ENCODE measurements around the gene NXPH1. TPM values are rescaled to one million over a fixed set of nuclear protein-coding genes. Genes with fewer than 3 reads are reported as not detected.

NXPH1 gene
- total and polyA plus RNA-seq, 4 experiments from 2014 or later, result not detected

DNA sequence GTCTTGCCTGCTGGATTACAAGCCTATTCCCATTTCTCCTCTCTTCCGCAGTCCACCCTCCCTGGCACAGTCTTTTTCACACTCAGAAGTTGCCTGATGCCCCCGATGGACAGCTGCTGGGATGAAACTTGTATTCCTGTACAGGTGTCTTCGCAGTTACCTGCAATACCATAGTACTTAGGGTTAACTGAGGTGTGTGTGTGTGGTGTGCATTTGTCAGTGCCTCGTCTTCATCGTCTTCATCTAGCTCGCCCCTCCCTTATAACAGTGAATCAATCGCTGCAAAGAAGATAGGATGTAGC is 11.0 kb downstream of the NXPH1 start:
- no peak overlapping the region for H3K27ac Mint-ChIP-seq
- DNase-seq, result no peak
- ChIA-PET POLR2A (ENCODE audit: partially characterized antibody) (no interaction called here), CTCF (ENCODE audit: partially characterized antibody) (no interaction called here)
- H3K9me3 Mint-ChIP-seq, result peaks cover 2 to 31% (median 21%) of the 10 kb centered on the region in 8 donors
- Histone ChIP-seq H3K27ac (ENCODE audit: low read depth, low read length) (no peak overlapping the region), H3K4me3 (ENCODE audit: low read length in 2 of 2) (no peak overlapping the region), H3K4me1 (ENCODE audit: insufficient read depth, low read length) (no peaks in the 10 kb centered on the region), H3K9me3 (ENCODE audit: control insufficient read depth in 1 of 2, low read length in 2 of 2) (no peaks in the 10 kb centered on the region), H3K27me3 (ENCODE audit: insufficient read depth, low read length) (peaks cover 27% of the 10 kb centered on the region), H3K36me3 (ENCODE audit: insufficient read depth, low read length) (no peaks in the 10 kb centered on the region)
- H3K4me3 Mint-ChIP-seq, result no peak overlapping the region
- H3K27me3 Mint-ChIP-seq, result peaks cover 53 to 54% of the 10 kb centered on the region in 2 donors
- peaks cover 4 to 14% (median 8%) of the 10 kb centered on the region in 4 donors for H3K4me1 Mint-ChIP-seq
- intact Hi-C loops (cut with micrococcal nuclease), result no loop called here
- H3K36me3 Mint-ChIP-seq, result peaks cover 3 to 8% of the 10 kb centered on the region in 2 donors

DNA sequence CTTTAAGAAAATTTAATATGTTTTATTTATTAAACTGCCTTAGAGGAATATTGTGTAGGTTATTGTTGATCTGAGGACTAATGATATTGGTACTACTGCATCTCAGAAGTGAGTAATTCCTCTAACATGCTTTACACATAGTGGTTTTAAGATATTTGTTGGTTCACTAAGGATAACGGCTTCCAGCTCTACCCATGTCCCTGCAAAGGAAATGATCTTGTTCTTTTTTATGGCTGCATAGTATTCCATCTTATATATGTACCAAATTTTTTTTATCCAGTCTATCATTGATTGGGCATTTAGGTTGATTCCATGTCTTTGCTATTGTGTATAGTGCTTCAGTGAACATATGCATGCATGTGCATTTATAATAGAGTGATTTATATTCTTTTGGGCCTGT is 20.1 kb downstream of the NXPH1 start:
- H3K9me3 Mint-ChIP-seq, result peaks cover 0 to 6% (median 1%) of the 10 kb centered on the region in 8 donors
- H3K4me1 Mint-ChIP-seq, result no peaks in the 10 kb centered on the region
- no peaks in the 10 kb centered on the region for H3K36me3 Mint-ChIP-seq
- H3K27me3 Mint-ChIP-seq, result peaks cover 0 to 5% of the 10 kb centered on the region in 2 donors
- Histone ChIP-seq H3K27me3 (ENCODE audit: insufficient read depth, low read length) (no peaks in the 10 kb centered on the region), H3K4me3 (ENCODE audit: low read length in 2 of 2) (no peak overlapping the region), H3K27ac (ENCODE audit: low read depth, low read length) (no peak overlapping the region), H3K4me1 (ENCODE audit: insufficient read depth, low read length) (no peaks in the 10 kb centered on the region), H3K36me3 (ENCODE audit: insufficient read depth, low read length) (no peaks in the 10 kb centered on the region), H3K9me3 (ENCODE audit: control insufficient read depth in 1 of 2, low read length in 2 of 2) (no peaks in the 10 kb centered on the region)
- no peak overlapping the region for H3K27ac Mint-ChIP-seq
- ChIA-PET CTCF (ENCODE audit: partially characterized antibody) (no interaction called here), POLR2A (ENCODE audit: partially characterized antibody) (no interaction called here)
- no peak for DNase-seq
- no peak overlapping the region for H3K4me3 Mint-ChIP-seq
- intact Hi-C loops (cut with micrococcal nuclease), result no loop called here

DNA sequence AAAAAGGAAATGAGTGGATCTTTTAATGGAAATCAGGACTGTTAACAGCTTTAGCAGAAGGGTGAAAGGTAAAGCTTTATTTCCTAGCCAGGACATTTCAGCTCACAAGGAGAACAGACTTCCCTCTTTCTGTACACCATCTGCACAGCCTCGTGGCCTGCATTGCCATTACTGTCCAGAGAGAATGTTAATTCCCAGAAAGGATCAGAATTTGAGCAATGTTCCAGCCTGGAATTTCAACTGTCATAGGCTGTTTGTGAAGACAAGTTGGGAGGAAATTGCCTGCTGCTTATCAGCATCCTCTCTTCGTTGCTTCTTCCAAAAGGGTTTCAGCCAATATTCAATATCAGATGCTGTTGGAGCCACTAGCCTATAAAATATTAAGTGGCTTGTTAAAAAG is 22.0 kb downstream of the NXPH1 start:
- ChIA-PET CTCF (ENCODE audit: partially characterized antibody) (no interaction called here), POLR2A (ENCODE audit: partially characterized antibody) (no interaction called here)
- no peaks in the 10 kb centered on the region for H3K36me3 ChIP-seq (ENCODE audit: insufficient read depth, low read length)
- no peaks in the 10 kb centered on the region for H3K9me3 ChIP-seq (ENCODE audit: control insufficient read depth in 1 of 2, low read length in 2 of 2)
- H3K9me3 Mint-ChIP-seq, result peaks cover 0 to 6% (median 1%) of the 10 kb centered on the region in 8 donors
- H3K27me3 Mint-ChIP-seq, result peaks cover 0 to 2% of the 10 kb centered on the region in 2 donors
- H3K4me3 Mint-ChIP-seq, result no peak overlapping the region
- no peaks in the 10 kb centered on the region for H3K36me3 Mint-ChIP-seq
- no peaks in the 10 kb centered on the region for H3K4me1 Mint-ChIP-seq
- no peaks in the 10 kb centered on the region for H3K27me3 ChIP-seq (ENCODE audit: insufficient read depth, low read length)
- no peaks in the 10 kb centered on the region for H3K4me1 ChIP-seq (ENCODE audit: insufficient read depth, low read length)
- H3K4me3 ChIP-seq (ENCODE audit: low read length in 2 of 2), result no peak overlapping the region
- H3K27ac ChIP-seq (ENCODE audit: low read depth, low read length), result no peak overlapping the region
- intact Hi-C loops (cut with micrococcal nuclease), result no loop called here
- H3K27ac Mint-ChIP-seq, result no peak overlapping the region
- DNase-seq, result no peak

DNA sequence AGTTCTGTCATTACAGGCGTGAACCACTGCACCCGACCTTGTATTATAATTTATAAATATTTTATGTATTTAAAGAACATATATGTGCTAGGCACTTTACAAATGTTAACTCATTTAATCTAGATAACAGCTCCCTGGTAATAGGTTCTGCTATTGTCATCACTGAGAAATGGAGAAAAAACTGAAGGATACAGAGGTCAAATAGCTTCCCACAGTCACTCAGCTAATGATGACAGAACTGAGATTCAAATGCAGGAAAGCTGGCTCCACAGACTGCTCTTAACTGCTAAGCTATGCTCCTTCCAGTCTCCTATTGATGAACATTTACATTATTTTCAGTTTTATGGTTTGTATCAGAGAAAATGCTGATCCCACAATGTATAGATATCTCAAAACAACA is 28.9 kb downstream of the NXPH1 start:
- Mint-ChIP-seq H3K4me3 (no peak overlapping the region), H3K4me1 (no peaks in the 10 kb centered on the region), H3K27ac (no peak overlapping the region), H3K27me3 (peaks cover 3 to 4% of the 10 kb centered on the region in 2 donors), H3K9me3 (peaks cover 0 to 3% (median 0%) of the 10 kb centered on the region in 8 donors), H3K36me3 (no peaks in the 10 kb centered on the region)
- Histone ChIP-seq H3K27ac (ENCODE audit: low read depth, low read length) (no peak overlapping the region), H3K4me3 (ENCODE audit: low read length in 2 of 2) (no peak overlapping the region), H3K9me3 (ENCODE audit: control insufficient read depth in 1 of 2, low read length in 2 of 2) (no peaks in the 10 kb centered on the region), H3K27me3 (ENCODE audit: insufficient read depth, low read length) (no peaks in the 10 kb centered on the region), H3K4me1 (ENCODE audit: insufficient read depth, low read length) (no peaks in the 10 kb centered on the region), H3K36me3 (ENCODE audit: insufficient read depth, low read length) (no peaks in the 10 kb centered on the region)
- CTCF ChIA-PET (ENCODE audit: partially characterized antibody), result no interaction called here
- POLR2A ChIA-PET (ENCODE audit: partially characterized antibody), result no interaction called here
- intact Hi-C loops (cut with micrococcal nuclease), result no loop called here
- no peak for DNase-seq

DNA sequence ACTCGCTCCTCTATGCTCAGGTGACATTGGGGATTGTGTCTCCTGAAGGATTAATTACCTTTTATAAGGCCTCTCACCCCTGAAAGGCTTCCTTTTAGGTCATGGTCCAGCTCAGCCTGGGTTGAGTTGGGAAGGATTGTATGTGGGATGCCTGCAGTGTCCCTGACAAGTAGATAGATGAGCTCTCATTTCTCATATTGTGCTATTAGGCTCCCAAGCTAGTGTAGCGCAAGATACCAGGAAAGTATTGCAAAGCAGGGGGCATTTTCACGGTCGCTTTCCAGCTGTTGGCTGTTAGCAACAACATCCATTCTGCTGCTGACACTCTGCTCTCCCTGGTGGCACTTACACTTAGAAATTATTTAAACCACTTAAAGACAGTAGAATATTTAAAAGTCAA is 31.9 kb downstream of the NXPH1 start:
- no peak for DNase-seq
- Mint-ChIP-seq H3K4me3 (no peak overlapping the region), H3K27ac (no peak overlapping the region), H3K36me3 (no peaks in the 10 kb centered on the region), H3K4me1 (no peaks in the 10 kb centered on the region), H3K9me3 (peaks cover 0 to 2% (median 0%) of the 10 kb centered on the region in 8 donors), H3K27me3 (peaks cover 3 to 4% of the 10 kb centered on the region in 2 donors)
- Histone ChIP-seq H3K36me3 (ENCODE audit: insufficient read depth, low read length) (no peaks in the 10 kb centered on the region), H3K9me3 (ENCODE audit: control insufficient read depth in 1 of 2, low read length in 2 of 2) (no peaks in the 10 kb centered on the region), H3K4me1 (ENCODE audit: insufficient read depth, low read length) (no peaks in the 10 kb centered on the region), H3K4me3 (ENCODE audit: low read length in 2 of 2) (no peak overlapping the region), H3K27me3 (ENCODE audit: insufficient read depth, low read length) (no peaks in the 10 kb centered on the region), H3K27ac (ENCODE audit: low read depth, low read length) (no peak overlapping the region)
- intact Hi-C loops (cut with micrococcal nuclease), result no loop called here
- ChIA-PET POLR2A (ENCODE audit: partially characterized antibody) (no interaction called here), CTCF (ENCODE audit: partially characterized antibody) (no interaction called here)

DNA sequence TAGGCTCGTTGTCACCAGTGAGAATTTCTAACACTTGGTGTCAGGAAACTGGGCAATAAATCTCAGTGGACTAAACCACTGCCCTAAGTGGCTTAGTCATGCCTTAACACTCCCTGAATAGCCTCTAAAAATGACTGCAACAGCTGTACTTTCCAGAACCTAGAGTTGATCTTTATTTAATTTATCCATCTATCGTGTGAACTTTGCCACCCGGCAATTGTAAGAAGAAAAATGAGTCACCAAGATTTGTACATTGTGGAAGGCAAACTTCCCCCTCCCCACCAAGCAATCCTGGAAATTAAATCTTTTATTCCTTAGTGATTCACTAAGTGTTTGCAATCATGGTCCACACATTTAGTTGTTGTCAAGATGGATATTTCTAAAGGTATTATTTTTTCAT is 47.1 kb downstream of the NXPH1 start:
- intact Hi-C loops (cut with micrococcal nuclease), result no loop called here
- H3K27ac ChIP-seq (ENCODE audit: low read depth, low read length), result no peak overlapping the region
- POLR2A ChIA-PET (ENCODE audit: partially characterized antibody), result no interaction called here
- H3K4me1 Mint-ChIP-seq, result no peaks in the 10 kb centered on the region
- H3K4me1 ChIP-seq (ENCODE audit: insufficient read depth, low read length), result no peaks in the 10 kb centered on the region
- H3K27me3 Mint-ChIP-seq, result peaks cover 1 to 5% of the 10 kb centered on the region in 2 donors
- H3K9me3 ChIP-seq (ENCODE audit: control insufficient read depth in 1 of 2, low read length in 2 of 2), result no peaks in the 10 kb centered on the region
- H3K27me3 ChIP-seq (ENCODE audit: insufficient read depth, low read length), result no peaks in the 10 kb centered on the region
- DNase-seq, result no peak
- no peaks in the 10 kb centered on the region for H3K36me3 ChIP-seq (ENCODE audit: insufficient read depth, low read length)
- H3K9me3 Mint-ChIP-seq, result peaks cover 0 to 19% (median 3%) of the 10 kb centered on the region in 8 donors
- CTCF ChIA-PET (ENCODE audit: partially characterized antibody), result no interaction called here
- H3K4me3 ChIP-seq (ENCODE audit: low read length in 2 of 2), result no peak overlapping the region
- H3K4me3 Mint-ChIP-seq, result no peak overlapping the region
- H3K27ac Mint-ChIP-seq, result no peak overlapping the region
- no peaks in the 10 kb centered on the region for H3K36me3 Mint-ChIP-seq

DNA sequence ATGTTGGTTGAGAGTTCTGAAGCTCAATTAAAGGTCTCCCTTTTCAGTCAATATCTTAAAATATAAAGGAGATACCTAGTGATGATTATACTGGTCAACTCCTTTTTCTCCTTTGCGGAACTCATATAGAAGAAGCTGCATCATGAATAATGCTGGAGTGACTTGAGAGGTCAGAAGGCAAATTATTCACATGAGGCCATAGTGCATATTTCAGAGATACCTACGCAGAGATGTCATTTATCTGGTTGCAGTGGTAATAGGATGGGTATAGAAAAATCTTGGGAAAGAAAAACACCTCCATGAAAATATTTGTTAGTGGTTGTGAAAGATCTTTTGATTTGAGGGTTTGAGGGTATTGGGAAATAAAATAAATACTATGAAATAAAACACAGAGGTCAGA is 47.7 kb downstream of the NXPH1 start:
- Mint-ChIP-seq H3K9me3 (peaks cover 0 to 19% (median 3%) of the 10 kb centered on the region in 8 donors), H3K4me3 (no peak overlapping the region), H3K36me3 (no peaks in the 10 kb centered on the region), H3K27ac (no peak overlapping the region), H3K27me3 (peaks cover 1 to 4% of the 10 kb centered on the region in 2 donors), H3K4me1 (no peaks in the 10 kb centered on the region)
- DNase-seq, result no peak
- H3K27me3 ChIP-seq (ENCODE audit: insufficient read depth, low read length), result no peaks in the 10 kb centered on the region
- no peak overlapping the region for H3K4me3 ChIP-seq (ENCODE audit: low read length in 2 of 2)
- POLR2A ChIA-PET (ENCODE audit: partially characterized antibody), result no interaction called here
- no peaks in the 10 kb centered on the region for H3K9me3 ChIP-seq (ENCODE audit: control insufficient read depth in 1 of 2, low read length in 2 of 2)
- CTCF ChIA-PET (ENCODE audit: partially characterized antibody), result no interaction called here
- no peaks in the 10 kb centered on the region for H3K4me1 ChIP-seq (ENCODE audit: insufficient read depth, low read length)
- intact Hi-C loops (cut with micrococcal nuclease), result no loop called here
- H3K36me3 ChIP-seq (ENCODE audit: insufficient read depth, low read length), result no peaks in the 10 kb centered on the region
- no peak overlapping the region for H3K27ac ChIP-seq (ENCODE audit: low read depth, low read length)

DNA sequence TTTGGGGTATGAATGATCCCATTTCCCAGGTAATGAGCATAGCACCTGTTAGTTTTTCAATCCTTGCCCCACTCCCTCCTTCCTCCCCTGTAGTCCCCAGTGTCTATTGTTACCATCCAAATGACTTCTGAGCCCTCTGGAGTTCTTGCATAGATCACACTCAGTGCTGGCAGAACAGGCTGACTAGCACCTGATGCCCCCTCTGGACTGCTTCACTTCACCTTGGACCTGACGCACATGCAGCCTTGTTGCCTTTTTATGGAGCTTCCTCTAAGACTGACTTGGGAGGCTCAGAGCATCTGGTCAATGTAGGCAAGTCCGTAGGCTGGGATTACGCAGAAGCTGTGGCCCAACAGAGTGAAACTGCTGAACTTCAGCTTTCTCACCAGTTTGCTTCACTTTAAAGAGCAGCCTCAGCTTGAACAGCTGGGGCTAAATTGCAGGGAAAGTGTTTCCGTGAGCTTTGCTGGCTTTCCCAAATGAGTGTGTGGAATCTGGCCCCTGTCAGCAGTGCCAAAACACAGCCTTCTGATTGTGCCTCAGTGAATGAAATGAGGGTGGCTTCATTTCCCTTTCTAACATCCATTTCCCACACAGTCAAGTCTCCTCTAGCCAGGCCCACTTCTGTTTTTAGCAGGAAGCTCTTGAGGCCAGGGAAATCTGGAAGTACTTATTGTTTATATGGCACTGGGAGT is 48.5 kb downstream of the NXPH1 start:
- no peak for DNase-seq
- Histone ChIP-seq H3K4me3 (ENCODE audit: low read length in 2 of 2) (no peak overlapping the region), H3K27me3 (ENCODE audit: insufficient read depth, low read length) (no peaks in the 10 kb centered on the region), H3K36me3 (ENCODE audit: insufficient read depth, low read length) (no peaks in the 10 kb centered on the region), H3K27ac (ENCODE audit: low read depth, low read length) (no peak overlapping the region), H3K4me1 (ENCODE audit: insufficient read depth, low read length) (no peaks in the 10 kb centered on the region), H3K9me3 (ENCODE audit: control insufficient read depth in 1 of 2, low read length in 2 of 2) (no peaks in the 10 kb centered on the region)
- no peak overlapping the region for H3K4me3 Mint-ChIP-seq
- CTCF ChIA-PET (ENCODE audit: partially characterized antibody), result no interaction called here
- no peaks in the 10 kb centered on the region for H3K36me3 Mint-ChIP-seq
- H3K27me3 Mint-ChIP-seq, result peaks cover 1% of the 10 kb centered on the region in 2 donors
- intact Hi-C loops (cut with micrococcal nuclease), result no loop called here
- POLR2A ChIA-PET (ENCODE audit: partially characterized antibody), result no interaction called here
- H3K9me3 Mint-ChIP-seq, result peaks cover 0 to 19% (median 4%) of the 10 kb centered on the region in 8 donors
- no peak overlapping the region for H3K27ac Mint-ChIP-seq
- no peaks in the 10 kb centered on the region for H3K4me1 Mint-ChIP-seq

Data from CD4-positive, alpha-beta memory T cell (primary cell).